Mucosa of rectum (tissue), 2 donors: ENCODE measurements around the gene CGNL1.

Experiments used
- H3K27ac ChIP-seq, 2 donors: one replicate each; pipeline ENCODE4 v1.7.0; 2013; ENCODE audit warnings: inconsistent platforms in 2 of 2, low read depth in 2 of 2, low read length in 2 of 2
- H3K27me3 ChIP-seq, 2 donors: one replicate each; pipeline ENCODE4 v1.7.0; 2013; ENCODE audit warnings: low read length in 2 of 2; ENCODE audit not compliant: control insufficient read depth in 2 of 2, insufficient read depth in 2 of 2
- H3K36me3 ChIP-seq, 2 donors: one replicate each; pipeline ENCODE4 v1.7.0; 2013; ENCODE audit warnings: low read length in 2 of 2; ENCODE audit not compliant: control insufficient read depth in 2 of 2, insufficient read depth in 2 of 2
- H3K4me1 ChIP-seq, 2 donors: one replicate each; pipeline ENCODE4 v1.7.0; 2013; ENCODE audit warnings: low read length in 2 of 2, mild to moderate bottlenecking in 1 of 2; ENCODE audit not compliant: control insufficient read depth in 2 of 2, insufficient read depth in 2 of 2
- H3K4me3 ChIP-seq, 2 donors: one replicate each; pipeline ENCODE4 v1.7.0; 2013; ENCODE audit warnings: low read length in 2 of 2
- H3K9ac ChIP-seq, 2 donors: one replicate each; pipeline ENCODE4 v1.7.0; 2013; ENCODE audit warnings: low read length in 2 of 2, low read depth in 1 of 2, mild to moderate bottlenecking in 1 of 2
- H3K9me3 ChIP-seq, 2 donors: one replicate each; pipeline ENCODE4 v1.7.0; 2013; ENCODE audit warnings: low read length in 2 of 2; ENCODE audit not compliant: control insufficient read depth in 2 of 2
- donor health status: healthy.
- donor health status: Normal muscosa, but diverticular disease.

Gene CGNL1

DNA sequence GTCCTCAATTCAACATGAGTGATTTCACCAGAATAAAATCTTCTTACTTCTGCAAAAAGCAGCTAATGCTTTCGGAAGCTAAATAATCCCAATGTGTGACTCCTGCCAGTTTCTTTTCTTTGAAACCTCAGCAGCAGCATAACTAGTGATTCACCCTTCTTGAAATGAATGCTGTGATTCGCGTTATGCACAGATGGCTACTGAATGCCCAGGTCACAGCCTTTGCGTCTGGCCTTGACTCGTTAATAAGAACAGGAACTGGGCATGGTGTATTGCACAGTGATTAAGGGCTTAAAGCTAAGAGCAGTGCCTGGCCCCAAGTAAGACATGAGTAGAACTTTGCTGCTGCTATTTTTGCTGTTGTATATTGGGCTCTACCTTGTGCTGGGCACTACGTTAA, 19.0 kb downstream of the CGNL1 start:
- Histone ChIP-seq H3K4me3 (no peak overlapping the region), H3K4me1 (no peaks in the 10 kb centered on the region), H3K27me3 (no peaks in the 10 kb centered on the region), H3K27ac (no peak overlapping the region), H3K9me3 (no peaks in the 10 kb centered on the region), H3K36me3 (no peaks in the 10 kb centered on the region), H3K9ac (no peak overlapping the region)

DNA sequence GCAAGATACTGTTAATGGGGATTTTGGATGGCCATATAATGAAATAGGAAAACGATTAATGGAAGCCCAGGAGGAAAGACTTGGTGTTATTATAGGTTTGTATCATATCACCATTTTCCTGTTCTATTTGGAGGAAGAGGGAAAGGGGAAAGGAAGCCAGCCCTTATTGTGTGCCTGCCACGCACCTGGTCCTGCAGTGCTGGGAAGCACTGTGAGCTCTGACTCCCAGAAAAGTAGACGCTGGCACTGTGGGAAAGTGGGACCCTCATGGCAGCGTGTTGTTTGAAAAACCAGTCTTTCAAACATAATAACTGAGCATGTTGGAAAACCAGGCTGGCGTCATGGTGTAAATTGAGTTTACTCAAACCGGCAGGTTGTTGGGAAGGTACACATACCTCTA, 22.0 kb downstream of the CGNL1 start:
- no peak overlapping the region for H3K27ac ChIP-seq
- H3K4me3 ChIP-seq, result no peak overlapping the region
- no peaks in the 10 kb centered on the region for H3K4me1 ChIP-seq
- no peak overlapping the region for H3K9ac ChIP-seq
- no peaks in the 10 kb centered on the region for H3K9me3 ChIP-seq
- no peaks in the 10 kb centered on the region for H3K36me3 ChIP-seq
- H3K27me3 ChIP-seq, result no peaks in the 10 kb centered on the region

DNA sequence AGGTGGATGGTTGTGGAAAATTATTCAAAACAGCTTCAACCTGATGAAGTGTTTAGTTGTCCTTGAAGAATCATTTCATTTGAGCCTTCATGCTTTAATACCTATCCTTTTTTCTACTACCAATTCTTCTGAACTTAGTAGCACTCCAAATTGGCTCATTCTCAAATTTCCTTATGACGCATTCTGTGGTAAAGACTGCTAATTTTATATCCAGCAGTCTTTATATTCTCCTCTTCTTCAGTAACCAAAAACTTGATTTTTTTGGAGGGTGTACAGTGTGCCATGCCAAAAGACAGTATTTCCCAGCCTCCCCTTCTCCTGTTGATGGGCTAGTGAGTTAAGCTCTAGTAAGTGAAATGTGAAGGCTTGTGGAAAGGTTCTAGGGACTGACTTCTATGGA, 25.2 kb downstream of the CGNL1 start:
- Histone ChIP-seq H3K36me3 (no peaks in the 10 kb centered on the region), H3K4me1 (no peaks in the 10 kb centered on the region), H3K27ac (no peak overlapping the region), H3K27me3 (no peaks in the 10 kb centered on the region), H3K4me3 (no peak overlapping the region), H3K9ac (no peak overlapping the region), H3K9me3 (no peaks in the 10 kb centered on the region)

DNA sequence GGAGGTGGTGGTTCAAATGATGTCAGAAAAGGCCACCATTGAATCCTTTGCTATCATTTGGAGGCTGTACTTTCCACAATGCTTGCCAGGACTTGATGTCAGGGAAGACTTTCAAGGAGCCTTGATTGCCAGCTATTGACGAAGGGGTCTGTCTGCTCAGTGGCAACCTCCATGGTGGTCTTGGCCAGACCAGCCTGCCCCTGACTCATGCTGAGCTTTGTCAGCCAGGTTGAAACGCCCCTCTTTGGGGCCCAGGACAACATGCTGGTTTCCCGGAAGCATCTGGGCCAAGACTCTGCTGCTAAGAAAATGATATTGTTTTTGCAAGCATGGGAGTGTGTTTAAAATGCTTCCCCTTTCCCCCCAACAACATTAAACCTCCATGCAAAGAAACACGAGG, 26.7 kb downstream of the CGNL1 start:
- Histone ChIP-seq H3K4me3 (no peak overlapping the region), H3K9me3 (no peaks in the 10 kb centered on the region), H3K9ac (no peak overlapping the region), H3K36me3 (no peaks in the 10 kb centered on the region), H3K4me1 (no peaks in the 10 kb centered on the region), H3K27ac (no peak overlapping the region), H3K27me3 (no peaks in the 10 kb centered on the region)

DNA sequence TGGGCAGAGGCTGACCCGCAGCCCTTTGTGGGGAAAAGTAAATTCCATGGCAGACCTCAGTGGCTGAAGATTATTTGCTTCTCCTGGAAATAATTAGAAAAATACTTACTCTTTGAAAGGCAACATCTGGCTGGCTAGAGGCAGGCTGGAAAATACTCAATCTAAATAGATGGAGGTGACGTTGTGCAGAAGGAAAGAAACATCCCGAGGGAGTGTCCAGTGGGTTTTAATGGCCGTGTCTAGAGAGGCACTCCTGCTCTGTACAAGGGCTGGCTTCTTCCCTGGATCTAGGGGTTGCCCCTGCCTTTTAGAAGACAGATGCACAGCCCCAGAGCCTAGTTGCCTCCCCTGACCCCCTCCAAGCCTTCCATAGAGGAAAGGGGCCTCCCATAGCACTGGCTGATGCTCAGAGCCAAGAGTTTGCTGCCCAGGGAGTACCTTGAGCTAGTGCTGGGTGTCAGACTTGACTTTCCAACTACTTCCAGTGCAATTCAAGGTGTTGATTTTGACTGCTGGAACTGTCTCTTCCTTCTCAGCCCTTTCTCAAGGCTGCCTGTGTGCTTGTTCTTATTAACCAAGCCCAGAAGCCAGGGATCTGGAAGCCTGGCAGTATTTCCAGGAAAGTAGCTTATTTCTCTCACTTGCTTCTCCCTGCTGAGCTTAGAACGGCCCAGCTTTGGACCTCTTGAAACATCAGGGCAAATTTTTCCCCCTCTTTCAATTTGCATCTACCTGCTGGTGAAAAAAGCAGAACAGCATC, 27.4 kb downstream of the CGNL1 start:
- no peak overlapping the region for H3K27ac ChIP-seq
- no peaks in the 10 kb centered on the region for H3K4me1 ChIP-seq
- no peaks in the 10 kb centered on the region for H3K9me3 ChIP-seq
- no peaks in the 10 kb centered on the region for H3K27me3 ChIP-seq
- H3K4me3 ChIP-seq, result no peak overlapping the region
- H3K36me3 ChIP-seq, result no peaks in the 10 kb centered on the region
- H3K9ac ChIP-seq, result no peak overlapping the region

DNA sequence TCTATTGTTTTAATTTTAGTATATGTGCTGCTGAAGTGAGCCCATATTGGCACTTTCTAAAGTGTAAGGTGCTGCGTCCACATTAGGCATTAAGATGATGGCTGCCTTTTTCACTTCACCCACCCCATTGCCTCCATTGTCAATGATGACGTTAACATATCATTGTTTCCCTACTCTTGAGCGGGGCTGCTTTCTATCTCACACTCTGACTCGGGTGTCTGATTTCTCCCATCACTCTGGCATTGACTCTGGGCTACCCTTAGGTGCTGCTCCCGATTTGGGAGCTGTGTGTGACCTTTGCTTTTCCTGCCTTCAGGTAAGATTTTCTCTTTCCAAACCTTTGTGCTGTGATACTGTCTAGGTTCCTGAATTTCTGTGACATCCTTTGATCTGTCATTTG, 28.8 kb downstream of the CGNL1 start:
- Histone ChIP-seq H3K4me3 (no peak overlapping the region), H3K36me3 (no peaks in the 10 kb centered on the region), H3K9me3 (no peaks in the 10 kb centered on the region), H3K4me1 (no peaks in the 10 kb centered on the region), H3K27ac (no peak overlapping the region), H3K9ac (no peak overlapping the region), H3K27me3 (no peaks in the 10 kb centered on the region)

DNA sequence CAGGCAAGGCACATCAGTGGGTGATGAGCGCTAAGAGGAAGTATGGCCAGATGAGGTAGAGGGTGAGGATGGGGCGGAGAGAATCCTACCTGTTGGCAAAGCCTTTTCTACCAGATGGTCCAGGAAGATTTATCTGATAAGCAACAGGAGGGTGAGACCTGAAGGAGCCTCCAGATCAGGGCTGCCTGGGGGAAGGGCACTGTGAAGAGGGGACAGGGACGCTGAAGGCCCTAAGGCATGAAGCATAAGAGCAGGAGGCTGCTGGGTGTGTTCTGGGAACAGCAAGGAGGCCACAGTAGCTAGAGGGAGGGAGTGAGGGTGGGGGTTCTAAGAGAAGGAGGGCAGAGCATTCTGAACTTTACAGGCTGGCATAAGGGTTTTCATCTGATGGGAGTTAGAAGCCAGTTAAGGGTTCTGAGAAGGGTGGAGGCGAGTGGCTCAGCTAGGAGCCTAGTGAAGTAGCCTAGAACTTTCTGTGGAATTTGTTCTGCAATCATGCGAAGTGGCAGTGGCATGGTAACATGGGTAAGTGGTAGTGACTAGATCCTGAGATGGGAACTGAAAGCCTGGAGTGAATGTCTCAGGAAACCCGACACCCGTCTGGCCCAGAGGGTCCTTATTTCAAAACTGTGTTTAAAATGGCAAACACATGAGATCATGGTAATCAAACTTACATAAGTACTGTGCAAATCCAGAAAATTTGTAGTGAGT, 29.9 kb downstream of the CGNL1 start:
- H3K4me1 ChIP-seq, result no peaks in the 10 kb centered on the region
- H3K4me3 ChIP-seq, result no peak overlapping the region
- no peaks in the 10 kb centered on the region for H3K27me3 ChIP-seq
- H3K27ac ChIP-seq, result no peak overlapping the region
- no peak overlapping the region for H3K9ac ChIP-seq
- H3K36me3 ChIP-seq, result no peaks in the 10 kb centered on the region
- no peaks in the 10 kb centered on the region for H3K9me3 ChIP-seq

DNA sequence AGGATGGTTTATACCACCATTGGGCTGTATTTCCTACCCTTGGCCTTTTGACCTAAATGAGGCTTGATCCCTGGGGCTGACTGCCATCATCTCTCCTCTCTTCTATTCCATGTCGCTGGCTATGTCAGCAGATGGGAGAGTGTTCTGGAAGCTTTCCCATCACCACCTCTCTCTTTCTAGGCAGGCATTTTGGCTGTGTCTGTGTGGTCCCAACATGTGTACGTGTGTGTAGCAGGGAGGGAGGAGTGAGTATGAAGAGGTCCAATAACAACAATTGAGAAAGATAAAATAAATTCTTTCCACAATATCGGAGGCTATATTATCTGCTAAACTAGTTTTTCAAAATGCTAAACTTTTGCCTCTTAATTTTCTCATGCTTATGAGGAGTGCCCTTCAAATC, 34.1 kb downstream of the CGNL1 start:
- Histone ChIP-seq H3K4me3 (no peak overlapping the region), H3K9ac (no peak overlapping the region), H3K4me1 (no peaks in the 10 kb centered on the region), H3K9me3 (no peaks in the 10 kb centered on the region), H3K27ac (no peak overlapping the region), H3K36me3 (no peaks in the 10 kb centered on the region), H3K27me3 (no peaks in the 10 kb centered on the region)

DNA sequence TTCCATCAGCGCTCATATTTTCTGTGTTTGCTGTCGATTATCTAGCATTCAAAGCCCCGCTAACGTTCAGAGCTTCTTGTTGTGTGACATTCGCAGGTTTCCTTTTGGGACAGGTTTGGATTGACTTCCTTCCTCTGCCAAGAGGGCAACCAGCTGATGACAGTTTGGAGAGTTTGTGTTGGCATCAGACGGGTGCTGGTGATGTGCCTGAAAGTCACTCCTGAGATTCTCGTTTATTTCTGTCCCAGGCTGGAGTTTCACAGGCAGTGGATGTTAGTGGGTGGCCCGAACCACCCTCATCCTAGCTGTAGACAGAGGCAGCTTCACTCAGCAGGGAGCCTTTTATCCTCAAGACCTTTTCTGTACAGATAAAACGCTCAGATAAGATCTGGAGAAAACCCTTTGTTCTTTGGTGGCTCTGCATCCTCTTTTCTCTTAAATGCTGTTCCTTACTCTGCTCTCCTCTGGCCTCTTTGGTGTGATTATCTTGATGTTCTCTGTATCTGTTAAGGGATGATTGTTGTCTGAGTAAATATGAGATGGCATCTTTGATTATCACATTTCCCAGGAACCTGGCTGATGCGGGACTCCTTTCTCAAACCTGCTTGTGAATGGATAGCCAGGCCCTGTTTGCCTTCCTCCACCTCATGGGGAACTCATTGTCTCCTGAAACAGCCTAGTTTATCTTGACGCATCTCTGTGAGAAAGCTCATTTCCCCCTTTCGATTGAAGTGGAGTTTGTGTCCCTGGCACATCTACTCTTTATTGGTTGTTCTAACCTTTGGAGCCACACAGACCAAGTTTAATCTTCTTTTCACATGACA, 35.9 kb downstream of the CGNL1 start:
- no peaks in the 10 kb centered on the region for H3K4me1 ChIP-seq
- no peaks in the 10 kb centered on the region for H3K27me3 ChIP-seq
- H3K36me3 ChIP-seq, result no peaks in the 10 kb centered on the region
- H3K27ac ChIP-seq, result no peak overlapping the region
- no peaks in the 10 kb centered on the region for H3K9me3 ChIP-seq
- no peak overlapping the region for H3K4me3 ChIP-seq
- no peak overlapping the region for H3K9ac ChIP-seq

DNA sequence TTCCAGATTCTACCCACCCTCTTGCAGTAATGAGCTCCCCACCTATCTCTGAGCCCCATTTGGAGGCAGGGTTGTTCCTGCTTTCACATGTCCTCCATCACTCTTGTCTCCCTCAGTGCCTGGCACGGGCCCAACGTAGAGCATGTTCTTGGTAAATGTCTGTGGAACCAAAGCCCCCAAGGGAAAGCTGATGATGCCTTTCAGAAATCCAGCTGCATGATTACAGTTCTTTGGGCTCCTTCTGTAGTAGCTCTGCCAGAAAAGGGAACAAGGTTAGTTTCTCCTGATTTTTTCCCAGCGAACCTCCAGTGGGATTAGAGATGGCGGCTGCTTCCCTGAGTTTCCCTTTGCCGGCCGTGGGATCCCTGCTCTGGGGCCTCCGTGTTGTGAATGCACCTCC, 39.3 kb downstream of the CGNL1 start:
- H3K4me3 ChIP-seq, result no peak overlapping the region
- H3K27me3 ChIP-seq, result no peaks in the 10 kb centered on the region
- H3K36me3 ChIP-seq, result no peaks in the 10 kb centered on the region
- no peaks in the 10 kb centered on the region for H3K9me3 ChIP-seq
- H3K4me1 ChIP-seq, result no peaks in the 10 kb centered on the region
- H3K27ac ChIP-seq, result no peak overlapping the region
- H3K9ac ChIP-seq, result no peak overlapping the region
